Trophoblast cell (in vitro differentiated cells and primary cell): ENCODE results near the gene ATG13. TPM values are rescaled to one million over a fixed set of nuclear protein-coding genes. Genes with fewer than 3 reads are reported as not detected.

Experiments
- DNase-seq, 2 donors: peaks; one replicate each; pipeline ENCODE4 v3.0.0-alpha.2; 2016
- H2AFZ ChIP-seq: 2 replicates; pipeline ENCODE4 v1.6.1; 2013; ENCODE audit warnings: low read length, moderate library complexity, mild to moderate bottlenecking; ENCODE audit not compliant: insufficient read depth, poor library complexity
- H2AK5ac ChIP-seq: 2 replicates; pipeline ENCODE4 v1.6.1; 2013; ENCODE audit warnings: mild to moderate bottlenecking, low read length
- H2BK120ac ChIP-seq: 2 replicates; pipeline ENCODE4 v1.6.1; 2013; ENCODE audit warnings: low read length, mild to moderate bottlenecking, moderate library complexity; ENCODE audit not compliant: insufficient read depth, poor library complexity
- H2BK12ac ChIP-seq: 2 replicates; pipeline ENCODE4 v1.6.1; 2013; ENCODE audit warnings: mild to moderate bottlenecking, low read length, moderate library complexity
- H2BK5ac ChIP-seq: 2 replicates; pipeline ENCODE4 v1.6.1; 2013; ENCODE audit warnings: low read length, low read depth, moderate library complexity, mild to moderate bottlenecking; ENCODE audit not compliant: poor library complexity
- H3K14ac ChIP-seq: 2 replicates; pipeline ENCODE4 v1.6.1; 2013; ENCODE audit warnings: mild to moderate bottlenecking, low read length
- H3K18ac ChIP-seq: 2 replicates; pipeline ENCODE4 v1.6.1; 2013; ENCODE audit warnings: mild to moderate bottlenecking, low read length
- H3K23ac ChIP-seq: 2 replicates; pipeline ENCODE4 v1.6.1; 2013; ENCODE audit warnings: low read length
- H3K27ac ChIP-seq: 2 replicates; pipeline ENCODE4 v1.5.1; 2013; ENCODE audit warnings: low read depth, mild to moderate bottlenecking, inconsistent platforms, low read length, moderate library complexity
- H3K27me3 ChIP-seq: 2 replicates; pipeline ENCODE4 v1.6.1; 2013; ENCODE audit warnings: inconsistent platforms, mild to moderate bottlenecking, low read length, moderate library complexity; ENCODE audit not compliant: insufficient read depth
- H3K36me3 ChIP-seq, 2 experiments: 1 replicate in 1 of 2; 2 replicates in 1 of 2; pipeline ENCODE4 v1.6.1; 2013; ENCODE audit warnings: low read length in 2 of 2, mild to moderate bottlenecking in 2 of 2, moderate library complexity in 1 of 2; ENCODE audit not compliant: insufficient read depth in 2 of 2, control insufficient read depth in 1 of 2
- H3K4ac ChIP-seq: 2 replicates; pipeline ENCODE4 v1.6.1; 2013; ENCODE audit warnings: low read depth, mild to moderate bottlenecking, low read length, moderate library complexity
- H3K4me1 ChIP-seq, 2 experiments: 1 replicate in 1 of 2; 2 replicates in 1 of 2; pipeline ENCODE4 v1.6.1; 2013; ENCODE audit warnings: low read length in 2 of 2, mild to moderate bottlenecking in 2 of 2, moderate library complexity in 1 of 2; ENCODE audit not compliant: insufficient read depth in 2 of 2, control insufficient read depth in 1 of 2
- H3K4me2 ChIP-seq: 2 replicates; pipeline ENCODE4 v1.6.1; 2013; ENCODE audit warnings: inconsistent platforms, mild to moderate bottlenecking, low read length, moderate library complexity
- H3K4me3 ChIP-seq: 2 replicates; pipeline ENCODE4 v1.5.1; 2013; ENCODE audit warnings: mild to moderate bottlenecking, low read depth, low read length, inconsistent platforms
- H3K79me1 ChIP-seq: one replicate; pipeline ENCODE4 v1.6.1; 2013; ENCODE audit warnings: low read length
- H3K79me2 ChIP-seq: 2 replicates; pipeline ENCODE4 v1.6.1; 2013; ENCODE audit warnings: low read length, mild to moderate bottlenecking; ENCODE audit not compliant: control insufficient read depth, insufficient read depth, poor library complexity
- H3K9ac ChIP-seq: 2 replicates; pipeline ENCODE4 v1.6.1; 2013; ENCODE audit warnings: mild to moderate bottlenecking, low read length
- H3K9me3 ChIP-seq: 2 replicates; pipeline ENCODE4 v1.6.1; 2013; ENCODE audit warnings: low read depth, mild to moderate bottlenecking, control low read depth, inconsistent platforms, low read length; ENCODE audit not compliant: insufficient read depth
- H4K12ac ChIP-seq: 2 replicates; pipeline ENCODE4 v1.6.1; 2013; ENCODE audit warnings: low read depth, mild to moderate bottlenecking, low read length, moderate library complexity
- H4K8ac ChIP-seq: 2 replicates; pipeline ENCODE4 v1.6.1; 2013; ENCODE audit warnings: low read depth, mild to moderate bottlenecking, low read length, moderate library complexity
- H4K91ac ChIP-seq: one replicate; pipeline ENCODE4 v1.6.1; 2013; ENCODE audit warnings: low read depth, mild to moderate bottlenecking, low read length, moderate library complexity
- WGBS: extraction: QIAGEN DNeasy Blood & Tissue Kit; methylation state at CpG from one replicate; pipeline ENCODE4 v1.1.7; 2013; ENCODE audit warnings: missing lambda C conversion rate; ENCODE audit not compliant: insufficient read length, insufficient coverage; ENCODE audit errors: extremely low coverage; 5-methylcytosine and 5-hydroxymethylcytosine counted together
- polyA plus RNA-seq: library from polyadenylated mRNA; stranded (reverse); fragments of 200-250 nt; gene quantifications from 2 replicates; pipeline ENCODE4 v1.2.3, GENCODE V29; 2013

The ATG13 gene
- 87.2 and 100 TPM in 2 replicates for polyA plus RNA-seq

DNA sequence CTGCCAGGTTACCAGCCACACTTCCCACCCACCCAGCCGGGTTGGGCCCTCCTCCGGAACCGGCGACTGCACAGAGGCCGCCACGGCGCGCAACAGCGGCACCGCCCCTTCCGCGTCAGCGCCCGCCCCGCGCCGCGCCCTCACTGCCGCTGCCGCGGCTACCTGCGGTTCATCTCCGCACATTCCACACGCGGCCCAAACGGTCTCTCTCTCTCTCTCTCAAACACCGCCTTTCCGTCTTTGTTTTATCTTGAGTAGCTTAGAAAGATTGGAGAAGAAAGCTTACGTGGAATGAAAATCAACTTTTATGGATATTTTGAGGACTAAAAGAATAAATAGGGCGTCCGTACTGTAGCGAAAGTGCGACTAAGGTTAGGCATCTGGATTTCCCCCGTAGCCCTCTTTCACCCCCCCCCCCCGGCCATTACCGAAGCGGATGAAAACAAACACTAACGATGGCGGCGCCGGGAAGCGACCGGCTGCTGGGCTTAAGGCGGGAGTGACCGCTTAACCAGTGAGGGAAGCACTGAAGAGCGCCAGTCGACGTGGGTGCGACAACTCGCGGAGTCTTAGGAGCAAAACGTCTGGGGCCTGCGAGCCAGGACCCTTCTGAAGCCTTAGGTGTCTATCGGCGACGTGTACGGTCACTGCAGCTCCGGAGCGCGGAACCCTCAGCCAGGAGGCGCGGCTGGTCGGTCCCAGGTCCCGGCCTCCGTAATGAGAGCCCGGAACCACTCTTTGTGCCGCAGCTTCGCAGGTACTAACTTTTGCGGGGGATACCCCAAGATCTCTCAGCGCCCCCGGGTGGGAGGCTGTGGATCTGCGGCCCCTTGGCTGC, at the start of gene ATG13, which contains the start of gene HARBI1:
Gene ATG13, plus strand, starts transcription at position 420 of the 838 bp plus-strand sequence. CDS start 26,739 bp downstream, outside the sequence.
Gene HARBI1, minus strand, starts transcription at position 94 of the 838 bp plus-strand sequence. CDS start 990 bp downstream, outside the sequence.
- H3K79me1 ChIP-seq: peaks cover 10% of the 10 kb centered on the region
- H3K4me3 ChIP-seq: peak within 1 kb of the TSS; percentile 96
- peak within 1 kb of the TSS; percentile 62 for H3K27ac ChIP-seq
- peak within 1 kb of the TSS; percentile 91 for H2AK5ac ChIP-seq
- peak within 1 kb of the TSS; percentile 96 for H4K91ac ChIP-seq
- peak; percentile 93 to 94 for DNase-seq
- peak within 1 kb of the TSS; percentile 80 for H3K4me2 ChIP-seq
- peaks cover 5 to 6% of the 10 kb centered on the region in 2 experiments for H3K4me1 ChIP-seq
- H3K4ac ChIP-seq: peak within 1 kb of the TSS; percentile 91
- no peaks in the 10 kb centered on the region for H3K27me3 ChIP-seq
- peak within 1 kb of the TSS; percentile 93 for H3K9ac ChIP-seq
- WGBS: no CpG with 5 or more reads among the region's 72 CpGs
- peak within 1 kb of the TSS; percentile 99 for H3K14ac ChIP-seq
- peaks cover 9% of the 10 kb centered on the region for H3K79me2 ChIP-seq
- peak within 1 kb of the TSS; percentile 100 for H4K8ac ChIP-seq
- no peak within 1 kb of the TSS for H3K23ac ChIP-seq
- H4K12ac ChIP-seq: peak within 1 kb of the TSS; percentile 99
- no peak within 1 kb of the TSS for H2BK12ac ChIP-seq
- H2BK5ac ChIP-seq: peak within 1 kb of the TSS; percentile 85
- peak within 1 kb of the TSS; percentile 97 for H3K18ac ChIP-seq
- H2BK120ac ChIP-seq: peak within 1 kb of the TSS; percentile 88
- peaks cover 7% of the 10 kb centered on the region in 2 experiments for H3K36me3 ChIP-seq
- no peaks in the 10 kb centered on the region for H3K9me3 ChIP-seq
- peak within 1 kb of the TSS; percentile 98 for H2AFZ ChIP-seq

DNA sequence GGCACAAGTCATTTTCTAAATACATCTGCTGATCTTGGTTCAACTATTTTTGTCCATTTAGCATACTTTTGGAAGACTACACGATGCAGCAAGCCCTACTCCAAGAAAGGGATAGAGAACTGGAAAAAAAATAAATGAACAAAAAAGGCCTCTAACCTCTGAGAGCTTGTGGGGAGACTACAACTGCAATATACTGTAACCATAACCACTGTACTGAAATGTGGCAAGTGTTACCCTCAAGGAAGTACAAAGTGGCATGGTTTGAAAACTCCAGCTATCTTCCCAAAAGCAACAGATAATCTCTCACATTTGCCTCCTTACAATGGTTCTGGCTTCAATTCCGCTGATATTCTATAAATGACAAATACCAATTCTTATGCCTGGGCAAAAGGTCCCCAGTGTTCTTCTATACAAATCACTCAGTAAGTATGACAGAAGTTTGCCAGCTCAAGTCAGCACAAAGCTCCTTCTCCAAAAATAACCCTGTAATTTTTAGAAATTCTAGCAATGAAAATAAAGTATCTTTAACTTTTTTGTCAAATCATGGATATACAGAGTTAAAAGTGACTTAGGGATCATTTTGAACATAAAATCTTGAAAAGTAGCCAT, 46.5 kb upstream of the ATG13 start:
- no peak overlapping the region for H4K8ac ChIP-seq
- H2AFZ ChIP-seq: no peak overlapping the region
- H3K79me2 ChIP-seq: no peaks in the 10 kb centered on the region
- no peaks in the 10 kb centered on the region for H3K9me3 ChIP-seq
- H3K27me3 ChIP-seq: no peaks in the 10 kb centered on the region
- no peak overlapping the region for H2AK5ac ChIP-seq
- no peak overlapping the region for H3K27ac ChIP-seq
- WGBS: no CpG with 5 or more reads among the region's 2 CpGs
- no peak overlapping the region for H2BK5ac ChIP-seq
- no peaks in the 10 kb centered on the region for H3K79me1 ChIP-seq
- no peak overlapping the region for H3K4ac ChIP-seq
- H3K36me3 ChIP-seq: peaks cover 0 to 2% of the 10 kb centered on the region in 2 experiments
- no peak overlapping the region for H4K12ac ChIP-seq
- no peak overlapping the region for H3K4me2 ChIP-seq
- H4K91ac ChIP-seq: no peak overlapping the region
- no peak overlapping the region for H3K14ac ChIP-seq
- no peak overlapping the region for H3K18ac ChIP-seq
- no peak for DNase-seq
- no peak overlapping the region for H3K4me3 ChIP-seq
- no peak overlapping the region for H2BK12ac ChIP-seq
- H2BK120ac ChIP-seq: no peak overlapping the region
- H3K23ac ChIP-seq: no peak overlapping the region
- no peak overlapping the region for H3K9ac ChIP-seq
- no peaks in the 10 kb centered on the region for H3K4me1 ChIP-seq

- H3K9ac ChIP-seq: no peak overlapping the region
- H3K9me3 ChIP-seq: no peaks in the 10 kb centered on the region
- H3K79me1 ChIP-seq: no peaks in the 10 kb centered on the region
- no peak overlapping the region for H3K27ac ChIP-seq
- no peak overlapping the region for H2BK12ac ChIP-seq
- H2AK5ac ChIP-seq: no peak overlapping the region
- H4K91ac ChIP-seq: no peak overlapping the region
- H3K4ac ChIP-seq: no peak overlapping the region
- no CpG with 5 or more reads among the region's 1 CpG for WGBS
- no peaks in the 10 kb centered on the region for H3K36me3 ChIP-seq
- no peak overlapping the region for H2AFZ ChIP-seq
- H3K79me2 ChIP-seq: no peaks in the 10 kb centered on the region
- no peak overlapping the region for H3K18ac ChIP-seq
- no peaks in the 10 kb centered on the region for H3K4me1 ChIP-seq
- no peak overlapping the region for H2BK5ac ChIP-seq
- H3K4me3 ChIP-seq: no peak overlapping the region
- no peaks in the 10 kb centered on the region for H3K27me3 ChIP-seq
- no peak overlapping the region for H2BK120ac ChIP-seq
- H4K8ac ChIP-seq: no peak overlapping the region
- DNase-seq: no peak
- no peak overlapping the region for H3K4me2 ChIP-seq
- no peak overlapping the region for H4K12ac ChIP-seq
- H3K14ac ChIP-seq: no peak overlapping the region
- H3K23ac ChIP-seq: no peak overlapping the region
Observed at GRCh38 chr11:46574656-46575055, 42.7 kb upstream of the ATG13 start.

- WGBS: no CpG with 5 or more reads among the region's 1 CpG
- Histone ChIP-seq H3K14ac (no peak overlapping the region), H3K4me2 (no peak overlapping the region), H3K4me3 (no peak overlapping the region), H3K4me1 (no peaks in the 10 kb centered on the region), H4K12ac (no peak overlapping the region), H3K9ac (no peak overlapping the region), H3K79me2 (no peaks in the 10 kb centered on the region), H3K27me3 (no peaks in the 10 kb centered on the region), H2BK120ac (no peak overlapping the region), H4K91ac (no peak overlapping the region), H3K23ac (no peak overlapping the region), H3K36me3 (no peaks in the 10 kb centered on the region), H2AFZ (no peak overlapping the region), H2AK5ac (no peak overlapping the region), H3K79me1 (no peaks in the 10 kb centered on the region), H3K27ac (no peak overlapping the region), H2BK12ac (no peak overlapping the region), H3K9me3 (no peaks in the 10 kb centered on the region), H4K8ac (no peak overlapping the region), H3K18ac (no peak overlapping the region), H2BK5ac (no peak overlapping the region), H3K4ac (no peak overlapping the region)
- no peak for DNase-seq
Observed at GRCh38 chr11:46577058-46577457, 40.3 kb upstream of the ATG13 start.
